GM18498 (cell line): ENCODE results near the gene LRRC2.

Experiments used
- ATAC-seq: cut with Tn5 transposase; IDR thresholded peaks from one replicate; pipeline ENCODE4 v1.9.1; 2021; ENCODE audit warnings: mild to moderate bottlenecking, moderate library complexity; ENCODE audit not compliant: unreplicated experiment

The LRRC2 gene

GRCh38 chr3:46482632-46483350, 83.3 kb downstream of the LRRC2 start:
- ATAC-seq = no peak

- no peak for ATAC-seq
Observed at GRCh38 chr3:46481636-46482035, 84.5 kb downstream of the LRRC2 start.

GRCh38 chr3:46480491-46481195, 85.5 kb downstream of the LRRC2 start:
- ATAC-seq = no peak

- no peak for ATAC-seq
Observed at GRCh38 chr3:46479696-46480095, 86.4 kb downstream of the LRRC2 start.

GRCh38 chr3:46479021-46479420, 87.1 kb downstream of the LRRC2 start:
- ATAC-seq = no peak

- no peak for ATAC-seq
Observed at GRCh38 chr3:46478341-46478740, 87.8 kb downstream of the LRRC2 start.

GRCh38 chr3:46477756-46478155, 88.3 kb downstream of the LRRC2 start:
- no peak for ATAC-seq

GRCh38 chr3:46477145-46477544, 89.0 kb downstream of the LRRC2 start:
- no peak for ATAC-seq

GRCh38 chr3:46472736-46473135, 93.4 kb downstream of the LRRC2 start:
- ATAC-seq = no peak

GRCh38 chr3:46471371-46471914, 94.7 kb downstream of the LRRC2 start:
- ATAC-seq = no peak

- no peak for ATAC-seq
Observed at GRCh38 chr3:46470831-46471230, 95.3 kb downstream of the LRRC2 start.

GRCh38 chr3:46469680-46470357, 96.3 kb downstream of the LRRC2 start:
- ATAC-seq = no peak

GRCh38 chr3:46468753-46469600, 97.1 kb downstream of the LRRC2 start:
- ATAC-seq = no peak

GRCh38 chr3:46467562-46467961, 98.5 kb downstream of the LRRC2 start:
- ATAC-seq = no peak

GRCh38 chr3:46466871-46467403, 99.2 kb downstream of the LRRC2 start:
- ATAC-seq = no peak

- ATAC-seq = no peak
Observed at GRCh38 chr3:46466273-46466672, 99.8 kb downstream of the LRRC2 start.
